Mesendoderm (in vitro differentiated cells): ENCODE measurements around the gene VPS39.

Experiments used
- DNase-seq: peaks from one replicate; pipeline ENCODE4 v3.0.0; 2013
- H2AK5ac ChIP-seq: 2 replicates; pipeline ENCODE4 v1.6.1; 2013; ENCODE audit warnings: low read length, inconsistent platforms
- H2BK120ac ChIP-seq: 2 replicates; pipeline ENCODE4 v1.6.1; 2013; ENCODE audit warnings: low read depth, mild to moderate bottlenecking, low read length, moderate library complexity, mixed read lengths
- H2BK15ac ChIP-seq: replicated peaks from 2 replicates; pipeline ENCODE4 v1.6.1; 2013; ENCODE audit warnings: low read depth, mild to moderate bottlenecking, moderate library complexity
- H2BK5ac ChIP-seq: 2 replicates; pipeline ENCODE4 v1.6.1; 2013; ENCODE audit warnings: low read length, inconsistent platforms
- H3K18ac ChIP-seq: 2 replicates; pipeline ENCODE4 v1.6.1; 2013; ENCODE audit warnings: mild to moderate bottlenecking, low read length, mixed read lengths
- H3K23ac ChIP-seq: one replicate; pipeline ENCODE4 v1.6.1; 2013; ENCODE audit warnings: low read length
- H3K27ac ChIP-seq: 2 replicates; pipeline ENCODE4 v1.5.1; 2013; ENCODE audit warnings: low read depth, mild to moderate bottlenecking, inconsistent platforms, low read length, moderate library complexity
- H3K27me3 ChIP-seq: 2 replicates; pipeline ENCODE4 v1.6.1; 2013; ENCODE audit warnings: low read length, control low read depth, mild to moderate bottlenecking, inconsistent platforms; ENCODE audit not compliant: insufficient read depth, poor library complexity
- H3K36me3 ChIP-seq: 2 replicates; pipeline ENCODE4 v1.6.1; 2013; ENCODE audit warnings: low read length, inconsistent platforms; ENCODE audit not compliant: control insufficient read depth, insufficient read depth
- H3K4ac ChIP-seq: one replicate; pipeline ENCODE4 v1.6.1; 2013; ENCODE audit warnings: low read depth, mild to moderate bottlenecking, low read length, moderate library complexity
- H3K4me1 ChIP-seq: 2 replicates; pipeline ENCODE4 v1.6.1; 2013; ENCODE audit warnings: low read depth, low read length, inconsistent platforms; ENCODE audit not compliant: control insufficient read depth
- H3K4me2 ChIP-seq: 2 replicates; pipeline ENCODE4 v1.6.1; 2013; ENCODE audit warnings: low read length
- H3K4me3 ChIP-seq: 2 replicates; pipeline ENCODE4 v1.5.1; 2013; ENCODE audit warnings: mild to moderate bottlenecking, low read length
- H3K56ac ChIP-seq: one replicate; pipeline ENCODE4 v1.6.1; 2013; ENCODE audit warnings: low read length
- H3K79me1 ChIP-seq: 2 replicates; pipeline ENCODE4 v1.6.1; 2013; ENCODE audit warnings: low read length, inconsistent platforms
- H3K79me2 ChIP-seq: 2 replicates; pipeline ENCODE4 v1.6.1; 2013; ENCODE audit warnings: mild to moderate bottlenecking, low read length; ENCODE audit not compliant: control insufficient read depth, insufficient read depth
- H3K9ac ChIP-seq: 2 replicates; pipeline ENCODE4 v1.6.1; 2013; ENCODE audit warnings: low read length, inconsistent platforms
- H4K5ac ChIP-seq: one replicate; pipeline ENCODE4 v1.6.1; 2013; ENCODE audit warnings: low read length
- H4K8ac ChIP-seq: one replicate; pipeline ENCODE4 v1.6.1; 2013; ENCODE audit warnings: low read depth, mild to moderate bottlenecking, control low read depth, low read length, moderate library complexity
- WGBS: extraction: QIAGEN DNeasy Blood & Tissue Kit; methylation state at CpG from one replicate; pipeline ENCODE4 v1.1.7; 2013; ENCODE audit warnings: low lambda C conversion rate, missing lambda C conversion rate; ENCODE audit not compliant: insufficient coverage; ENCODE audit errors: extremely low coverage; 5-methylcytosine and 5-hydroxymethylcytosine counted together

The VPS39 gene

DNA sequence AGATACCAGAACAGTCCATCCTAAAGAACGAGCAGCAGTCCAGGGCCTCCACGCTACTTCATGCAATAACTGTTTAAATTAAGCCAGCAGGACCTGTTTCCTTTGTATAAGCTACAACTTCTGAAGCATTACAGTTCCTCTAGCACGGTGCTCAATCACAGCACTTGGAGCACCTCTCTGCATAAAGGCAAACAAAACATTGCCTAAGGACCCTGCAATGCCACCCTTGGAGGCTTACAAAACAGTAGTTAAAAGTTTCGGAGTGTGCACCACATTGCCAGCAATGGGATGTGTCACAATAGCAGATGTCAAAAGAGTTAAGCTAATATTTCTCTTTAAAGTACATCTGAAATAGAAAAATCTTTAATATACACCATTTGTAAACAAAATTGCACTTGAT lies 2.6 kb upstream of the VPS39 start:
- no peak overlapping the region for H3K4me2 ChIP-seq
- no peak for DNase-seq
- no peak overlapping the region for H3K56ac ChIP-seq
- H4K5ac ChIP-seq: no peak overlapping the region
- H2AK5ac ChIP-seq: no peak overlapping the region
- no peak overlapping the region for H3K4ac ChIP-seq
- H3K36me3 ChIP-seq: peaks cover 2% of the 10 kb centered on the region
- no peaks in the 10 kb centered on the region for H3K27me3 ChIP-seq
- no peak overlapping the region for H3K23ac ChIP-seq
- H3K79me2 ChIP-seq: no peaks in the 10 kb centered on the region
- no peak overlapping the region for H3K4me3 ChIP-seq
- peaks cover 8% of the 10 kb centered on the region for H3K79me1 ChIP-seq
- H2BK5ac ChIP-seq: no peak overlapping the region
- peaks cover 2% of the 10 kb centered on the region for H3K4me1 ChIP-seq
- WGBS: no CpG with 5 or more reads among the region's 4 CpGs
- H4K8ac ChIP-seq: no peak overlapping the region
- H3K27ac ChIP-seq: no peak overlapping the region
- no peak overlapping the region for H2BK15ac ChIP-seq
- no peak overlapping the region for H3K9ac ChIP-seq
- H3K18ac ChIP-seq: no peak overlapping the region
- no peak overlapping the region for H2BK120ac ChIP-seq

DNA sequence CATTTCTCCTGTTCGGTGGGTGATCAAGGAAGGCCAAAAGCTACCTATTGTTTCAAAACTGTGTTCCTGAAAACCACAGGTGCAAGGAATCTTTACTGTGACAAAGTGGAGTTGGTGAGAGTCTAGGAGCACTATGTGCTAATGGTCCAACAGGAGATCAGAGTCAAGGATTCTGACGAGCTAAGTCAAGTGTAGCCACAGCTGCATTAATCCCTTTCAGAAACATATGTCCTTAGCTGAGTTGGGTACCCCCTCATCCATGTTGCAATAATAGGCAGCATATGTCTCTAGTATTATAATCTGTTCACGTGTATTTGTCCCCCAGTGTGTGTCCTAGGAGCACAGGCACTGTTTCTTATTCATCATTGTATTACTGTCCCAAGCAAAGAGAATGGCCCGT lies 1.7 kb downstream of the VPS39 start:
- H2BK120ac ChIP-seq: no peak overlapping the region
- no peak overlapping the region for H3K4ac ChIP-seq
- H3K4me2 ChIP-seq: no peak overlapping the region
- H3K4me1 ChIP-seq: peaks cover 2% of the 10 kb centered on the region
- no peak overlapping the region for H3K4me3 ChIP-seq
- peaks cover 11% of the 10 kb centered on the region for H3K79me1 ChIP-seq
- no peak overlapping the region for H4K5ac ChIP-seq
- no peak overlapping the region for H2BK5ac ChIP-seq
- no peak overlapping the region for H2BK15ac ChIP-seq
- DNase-seq: no peak
- no CpG with 5 or more reads among the region's 4 CpGs for WGBS
- H3K18ac ChIP-seq: no peak overlapping the region
- H3K23ac ChIP-seq: no peak overlapping the region
- peaks cover 2% of the 10 kb centered on the region for H3K36me3 ChIP-seq
- no peaks in the 10 kb centered on the region for H3K79me2 ChIP-seq
- no peak overlapping the region for H4K8ac ChIP-seq
- no peak overlapping the region for H2AK5ac ChIP-seq
- no peaks in the 10 kb centered on the region for H3K27me3 ChIP-seq
- H3K56ac ChIP-seq: no peak overlapping the region
- no peak overlapping the region for H3K27ac ChIP-seq
- H3K9ac ChIP-seq: no peak overlapping the region

DNA sequence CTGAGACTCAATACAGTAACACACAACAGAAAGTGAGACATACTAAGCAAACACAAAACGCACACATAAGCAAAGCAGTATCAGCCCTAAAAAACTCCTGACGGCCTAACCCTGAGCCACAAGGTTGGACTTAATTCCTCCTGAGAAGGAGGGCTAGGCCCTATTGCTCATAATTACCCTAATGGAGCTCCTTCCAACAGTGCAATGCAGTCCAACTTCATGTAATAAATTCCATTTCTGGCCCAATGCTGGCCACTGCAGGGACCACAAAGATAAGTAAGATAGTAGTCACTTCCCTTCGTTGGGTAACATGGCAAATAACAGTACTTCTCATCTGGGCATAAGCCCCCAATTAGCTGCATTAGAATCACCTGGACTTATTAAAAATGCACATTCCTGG lies 4.2 kb downstream of the VPS39 start:
- no CpG with 5 or more reads among the region's 3 CpGs for WGBS
- no peak overlapping the region for H2BK120ac ChIP-seq
- H2BK15ac ChIP-seq: no peak overlapping the region
- H3K36me3 ChIP-seq: no peaks in the 10 kb centered on the region
- no peak overlapping the region for H4K5ac ChIP-seq
- no peak overlapping the region for H3K4me3 ChIP-seq
- H3K9ac ChIP-seq: no peak overlapping the region
- no peak overlapping the region for H2BK5ac ChIP-seq
- no peak overlapping the region for H3K4ac ChIP-seq
- no peak overlapping the region for H2AK5ac ChIP-seq
- H3K23ac ChIP-seq: no peak overlapping the region
- peaks cover 2% of the 10 kb centered on the region for H3K4me1 ChIP-seq
- H3K27ac ChIP-seq: no peak overlapping the region
- no peak overlapping the region for H3K4me2 ChIP-seq
- no peaks in the 10 kb centered on the region for H3K27me3 ChIP-seq
- H4K8ac ChIP-seq: no peak overlapping the region
- H3K79me1 ChIP-seq: peaks cover 11% of the 10 kb centered on the region
- H3K18ac ChIP-seq: no peak overlapping the region
- DNase-seq: no peak
- no peak overlapping the region for H3K56ac ChIP-seq
- no peaks in the 10 kb centered on the region for H3K79me2 ChIP-seq

DNA sequence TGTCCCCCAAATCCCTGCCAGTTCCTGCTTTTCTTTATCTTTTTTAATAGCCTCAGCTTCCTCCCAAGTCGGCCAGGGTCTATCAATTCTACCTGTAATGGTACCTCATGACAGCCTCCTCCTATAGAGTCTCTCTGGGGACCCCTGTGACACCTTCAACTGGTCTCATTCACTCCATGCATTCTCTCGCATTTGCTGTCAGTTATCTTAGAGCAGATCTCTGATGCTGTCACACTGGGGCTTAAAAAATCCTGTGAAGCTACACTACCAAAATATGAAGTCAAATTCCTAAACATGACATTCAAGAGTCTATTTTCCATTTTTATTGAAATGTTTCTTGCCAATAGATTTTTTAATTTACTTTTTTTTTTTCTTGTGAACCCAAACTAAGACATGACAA lies 5.5 kb downstream of the VPS39 start:
- H3K27ac ChIP-seq: no peak overlapping the region
- no peak overlapping the region for H3K4me2 ChIP-seq
- peaks cover 10% of the 10 kb centered on the region for H3K79me1 ChIP-seq
- H3K4me3 ChIP-seq: no peak overlapping the region
- no peak overlapping the region for H2BK5ac ChIP-seq
- no peak overlapping the region for H2BK120ac ChIP-seq
- no peak overlapping the region for H3K4ac ChIP-seq
- H3K23ac ChIP-seq: no peak overlapping the region
- H4K8ac ChIP-seq: no peak overlapping the region
- H2BK15ac ChIP-seq: no peak overlapping the region
- WGBS: no CpG with 5 or more reads among the region's 2 CpGs
- no peak overlapping the region for H3K9ac ChIP-seq
- peak; percentile 10 for DNase-seq
- H3K79me2 ChIP-seq: no peaks in the 10 kb centered on the region
- no peak overlapping the region for H4K5ac ChIP-seq
- peaks cover 2% of the 10 kb centered on the region for H3K4me1 ChIP-seq
- H3K56ac ChIP-seq: no peak overlapping the region
- H3K36me3 ChIP-seq: no peaks in the 10 kb centered on the region
- H3K27me3 ChIP-seq: no peaks in the 10 kb centered on the region
- H2AK5ac ChIP-seq: no peak overlapping the region
- no peak overlapping the region for H3K18ac ChIP-seq

DNA sequence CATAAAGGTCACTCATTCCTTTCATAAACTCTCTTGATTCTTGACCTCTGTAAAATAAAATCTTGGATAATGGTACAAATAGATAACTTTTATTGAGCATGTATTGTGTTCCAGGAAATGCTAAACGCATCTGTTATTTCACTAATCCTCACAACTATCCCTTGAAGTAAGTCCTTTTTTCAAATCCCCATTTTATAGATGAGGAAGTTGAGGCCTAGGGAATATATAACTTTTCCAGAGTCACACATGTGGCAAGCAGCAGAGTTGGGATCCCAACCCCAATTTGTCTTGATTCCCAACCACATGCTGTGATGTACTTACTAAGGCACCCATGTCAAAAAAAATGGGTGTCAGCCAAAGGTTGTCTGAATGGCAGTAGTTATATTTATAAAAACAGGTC lies 6.3 kb downstream of the VPS39 start:
- Histone ChIP-seq H3K4me1 (no peaks in the 10 kb centered on the region), H2AK5ac (no peak overlapping the region), H4K8ac (no peak overlapping the region), H3K23ac (no peak overlapping the region), H3K79me1 (peaks cover 8% of the 10 kb centered on the region), H3K9ac (no peak overlapping the region), H3K18ac (no peak overlapping the region), H3K56ac (no peak overlapping the region), H3K4me2 (no peak overlapping the region), H3K79me2 (no peaks in the 10 kb centered on the region), H3K36me3 (no peaks in the 10 kb centered on the region), H3K4me3 (no peak overlapping the region), H3K4ac (no peak overlapping the region), H2BK5ac (no peak overlapping the region), H4K5ac (no peak overlapping the region), H3K27ac (no peak overlapping the region), H2BK15ac (no peak overlapping the region), H3K27me3 (no peaks in the 10 kb centered on the region), H2BK120ac (no peak overlapping the region)
- WGBS: no CpG with 5 or more reads among the region's 1 CpG
- DNase-seq: no peak

DNA sequence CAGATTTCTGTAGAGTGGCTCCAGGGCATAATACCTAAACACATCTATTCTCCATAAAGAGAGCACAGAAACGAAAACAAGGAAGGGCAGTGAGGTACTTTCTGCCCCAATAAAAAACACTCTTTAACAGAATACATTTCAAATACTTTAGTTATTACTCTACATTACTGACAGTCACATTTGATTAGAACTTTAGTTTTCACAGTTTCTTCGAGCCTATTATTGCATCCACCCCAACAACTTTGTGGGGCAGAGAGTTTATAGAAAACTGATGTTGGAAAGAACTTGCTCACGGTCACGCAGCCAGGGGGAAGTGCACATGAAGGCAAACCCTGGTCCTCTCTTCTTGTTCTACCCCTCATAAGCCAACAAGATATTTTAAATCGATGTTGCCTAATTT lies 9.0 kb downstream of the VPS39 start:
- no peak overlapping the region for H3K4me3 ChIP-seq
- whole genome bisulfite sequencing: no CpG with 5 or more reads among the region's 5 CpGs

More for the DNA sequence above, 9.0 kb downstream of the VPS39 start:
- Histone ChIP-seq H2BK120ac (no peak overlapping the region), H3K4me2 (no peak overlapping the region), H2AK5ac (no peak overlapping the region), H2BK5ac (no peak overlapping the region), H3K18ac (no peak overlapping the region), H2BK15ac (no peak overlapping the region), H3K27me3 (no peaks in the 10 kb centered on the region), H3K79me2 (no peaks in the 10 kb centered on the region), H3K23ac (no peak overlapping the region), H3K79me1 (peaks cover 2% of the 10 kb centered on the region), H3K27ac (no peak overlapping the region), H4K8ac (no peak overlapping the region), H3K4ac (no peak overlapping the region), H4K5ac (no peak overlapping the region), H3K56ac (no peak overlapping the region), H3K4me1 (no peaks in the 10 kb centered on the region), H3K9ac (no peak overlapping the region), H3K36me3 (no peaks in the 10 kb centered on the region)
- DNase-seq: no peak
